SU-DHL-6 (cell line): ENCODE results near the gene SH3BP5.

Experiments
- H2AFZ ChIP-seq: fragments of 200-600 bp; sonication (generic); 2 replicates; pipeline ENCODE4 v1.6.1; 2014; ENCODE audit warnings: low read depth, mild to moderate bottlenecking, moderate library complexity, mixed read lengths, antibody characterized with exemption, low read length; ENCODE audit not compliant: severe bottlenecking
- H3F3A ChIP-seq: fragments of 200-600 bp; shearing (Covaris generic); 2 replicates; pipeline ENCODE4 v1.6.0; 2016; ENCODE audit warnings: antibody characterized with exemption, mild to moderate bottlenecking; ENCODE audit not compliant: insufficient read depth
- H3K27ac ChIP-seq: fragments of 200-600 bp; sonication (generic); 2 replicates; pipeline ENCODE4 v1.5.1; 2016; ENCODE audit warnings: low read depth, mild to moderate bottlenecking, low read length, moderate library complexity, mixed read lengths
- H3K27me3 ChIP-seq: fragments of 200-600 bp; sonication (generic), shearing (Covaris generic); 2 replicates; pipeline ENCODE4 v1.6.0; 2014; ENCODE audit warnings: mild to moderate bottlenecking, low read length
- H3K36me3 ChIP-seq: fragments of 200-600 bp; sonication (generic); 2 replicates; pipeline ENCODE4 v1.6.1; 2014; ENCODE audit warnings: mild to moderate bottlenecking, low read length, mixed read lengths
- H3K4me2 ChIP-seq: fragments of 300-600, 200-600 bp; shearing (Covaris generic), sonication (generic); 2 replicates; pipeline ENCODE4 v1.6.0; 2014; ENCODE audit warnings: low read length, low read depth, mild to moderate bottlenecking; ENCODE audit not compliant: poor library complexity, severe bottlenecking
- H3K4me3 ChIP-seq: fragments of 200-600 bp; sonication (generic); 2 replicates; pipeline ENCODE4 v1.5.1; 2014; ENCODE audit warnings: antibody characterized with exemption, low read length, mild to moderate bottlenecking, mixed read lengths; ENCODE audit not compliant: insufficient read depth, poor library complexity, severe bottlenecking
- H3K79me2 ChIP-seq: fragments of 200-600 bp; sonication (generic); 2 replicates; pipeline ENCODE4 v1.6.1; 2014; ENCODE audit warnings: mild to moderate bottlenecking, low read length, moderate library complexity; ENCODE audit not compliant: insufficient read depth
- H3K9ac ChIP-seq: fragments of 200-600 bp; sonication (generic); 2 replicates; pipeline ENCODE4 v1.7.0; 2014; ENCODE audit warnings: mild to moderate bottlenecking, low read length
- H3K9me2 ChIP-seq: fragments of 200-600 bp; sonication (generic); replicated peaks from 2 replicates; pipeline ENCODE4 v1.6.1; 2014; ENCODE audit warnings: low read length; ENCODE audit not compliant: insufficient read depth
- H3K9me3 ChIP-seq: fragments of 200-600 bp; sonication (generic); 2 replicates; pipeline ENCODE4 v1.6.1; 2014; ENCODE audit warnings: low read length, mixed read lengths; ENCODE audit not compliant: insufficient read depth
- H4K20me1 ChIP-seq: fragments of 200-600 bp; sonication (generic); 2 replicates; pipeline ENCODE4 v1.6.1; 2014; ENCODE audit warnings: low read depth, mild to moderate bottlenecking, antibody characterized with exemption, low read length, moderate library complexity, mixed read lengths
- EZH2phosphoT487 ChIP-seq: fragments of 200-600 bp; sonication (generic), shearing (Covaris generic); conservative IDR thresholded peaks from 2 replicates; pipeline ENCODE4 v1.6.1; 2018; ENCODE audit warnings: mild to moderate bottlenecking, antibody characterized with exemption, low read length, moderate library complexity, mixed read lengths
- TF ChIP-seq, protein P1 (sequence below): fragments of 200-600 bp; sonication (generic); IDR thresholded peaks from one replicate; pipeline ENCODE4 v1.5.1; 2017; ENCODE audit warnings: antibody characterized with exemption, mild to moderate bottlenecking, low read length, moderate library complexity; ENCODE audit not compliant: insufficient read depth, poor library complexity, severe bottlenecking

The SH3BP5 gene

DNA sequence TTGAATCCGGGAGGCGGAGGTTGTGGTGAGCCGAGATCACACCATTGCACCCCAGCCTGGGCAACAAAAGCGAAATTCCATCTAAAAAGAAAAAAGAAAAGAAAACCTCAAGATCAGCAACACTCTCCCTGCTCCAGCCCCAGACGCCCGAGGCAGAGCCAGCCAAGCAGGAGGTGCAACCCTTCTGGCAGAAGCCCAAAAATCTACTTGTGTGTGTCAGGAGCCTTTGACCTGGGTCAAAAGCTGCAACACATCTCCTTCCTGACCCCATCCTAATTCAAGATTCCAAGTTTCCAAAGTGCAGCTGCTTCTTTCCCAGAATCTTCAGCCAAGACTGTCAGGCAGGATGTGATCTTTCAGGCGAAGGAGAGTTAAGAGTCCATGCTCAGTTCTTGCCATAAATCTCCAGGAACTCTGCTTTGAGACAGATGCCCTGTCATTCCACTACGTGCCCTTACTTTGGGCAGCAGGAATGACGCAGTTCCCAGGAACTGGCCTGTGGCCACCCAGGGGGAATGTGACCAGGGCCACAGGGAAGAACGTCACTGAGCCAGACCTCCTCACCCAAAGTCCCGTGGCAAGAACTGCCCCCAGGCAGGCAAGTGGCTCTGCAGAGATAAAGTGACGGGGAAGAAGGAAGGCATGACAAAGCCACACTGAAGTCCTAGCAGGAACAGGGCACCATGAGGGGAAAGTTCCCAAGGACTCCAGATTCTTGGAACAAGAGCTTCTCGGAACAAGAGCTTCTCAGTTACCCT is 39.4 kb downstream of the SH3BP5 start:
- H3K4me2 ChIP-seq, result no peak overlapping the region
- TF ChIP-seq EZH2phosphoT487, result no peak
- TF ChIP-seq, protein P1, sequence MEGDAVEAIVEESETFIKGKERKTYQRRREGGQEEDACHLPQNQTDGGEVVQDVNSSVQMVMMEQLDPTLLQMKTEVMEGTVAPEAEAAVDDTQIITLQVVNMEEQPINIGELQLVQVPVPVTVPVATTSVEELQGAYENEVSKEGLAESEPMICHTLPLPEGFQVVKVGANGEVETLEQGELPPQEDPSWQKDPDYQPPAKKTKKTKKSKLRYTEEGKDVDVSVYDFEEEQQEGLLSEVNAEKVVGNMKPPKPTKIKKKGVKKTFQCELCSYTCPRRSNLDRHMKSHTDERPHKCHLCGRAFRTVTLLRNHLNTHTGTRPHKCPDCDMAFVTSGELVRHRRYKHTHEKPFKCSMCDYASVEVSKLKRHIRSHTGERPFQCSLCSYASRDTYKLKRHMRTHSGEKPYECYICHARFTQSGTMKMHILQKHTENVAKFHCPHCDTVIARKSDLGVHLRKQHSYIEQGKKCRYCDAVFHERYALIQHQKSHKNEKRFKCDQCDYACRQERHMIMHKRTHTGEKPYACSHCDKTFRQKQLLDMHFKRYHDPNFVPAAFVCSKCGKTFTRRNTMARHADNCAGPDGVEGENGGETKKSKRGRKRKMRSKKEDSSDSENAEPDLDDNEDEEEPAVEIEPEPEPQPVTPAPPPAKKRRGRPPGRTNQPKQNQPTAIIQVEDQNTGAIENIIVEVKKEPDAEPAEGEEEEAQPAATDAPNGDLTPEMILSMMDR, result no peak
- no peak overlapping the region for H3K9ac ChIP-seq
- no peaks in the 10 kb centered on the region for H3K9me3 ChIP-seq
- no peaks in the 10 kb centered on the region for H3K36me3 ChIP-seq
- no peak overlapping the region for H3K27ac ChIP-seq
- no peaks in the 10 kb centered on the region for H3K9me2 ChIP-seq
- no peaks in the 10 kb centered on the region for H3K27me3 ChIP-seq
- no peaks in the 10 kb centered on the region for H3K79me2 ChIP-seq
- no peak overlapping the region for H2AFZ ChIP-seq
- no peak overlapping the region for H3K4me3 ChIP-seq
- H3F3A ChIP-seq, result no peaks in the 10 kb centered on the region
- no peaks in the 10 kb centered on the region for H4K20me1 ChIP-seq

- Histone ChIP-seq H3F3A (no peaks in the 10 kb centered on the region), H3K27ac (no peak overlapping the region), H4K20me1 (no peaks in the 10 kb centered on the region), H3K27me3 (no peaks in the 10 kb centered on the region), H3K9me2 (no peaks in the 10 kb centered on the region), H3K9ac (no peak overlapping the region), H3K36me3 (no peaks in the 10 kb centered on the region), H3K79me2 (no peaks in the 10 kb centered on the region), H3K4me2 (no peak overlapping the region), H3K9me3 (no peaks in the 10 kb centered on the region), H2AFZ (no peak overlapping the region), H3K4me3 (no peak overlapping the region)
- TF ChIP-seq, protein P1, result no peak
- no peak for TF ChIP-seq EZH2phosphoT487
Observed at GRCh38 chr3:15291589-15292541, 40.5 kb downstream of the SH3BP5 start.

GRCh38 chr3:15290736-15291135 is 41.6 kb downstream of the SH3BP5 start:
- no peaks in the 10 kb centered on the region for H3K27me3 ChIP-seq
- no peak overlapping the region for H3K9ac ChIP-seq

More at GRCh38 chr3:15290736-15291135, 41.6 kb downstream of the SH3BP5 start:
- Histone ChIP-seq H3K36me3 (no peaks in the 10 kb centered on the region), H4K20me1 (no peaks in the 10 kb centered on the region), H3K9me2 (no peaks in the 10 kb centered on the region), H3K9me3 (no peaks in the 10 kb centered on the region), H2AFZ (no peak overlapping the region), H3K4me3 (no peak overlapping the region), H3K27ac (no peak overlapping the region), H3K79me2 (no peaks in the 10 kb centered on the region), H3K4me2 (no peak overlapping the region), H3F3A (no peaks in the 10 kb centered on the region)
- no peak for TF ChIP-seq EZH2phosphoT487
- TF ChIP-seq, protein P1, result no peak
